ENCODE measurements around the gene CHSY1. TPM values are rescaled to one million over a fixed set of nuclear protein-coding genes. Genes with fewer than 3 reads are reported as not detected.

CHSY1 gene
- total and polyA plus RNA-seq, 2 of the 13 experiments (the other 11 are each of a cell fraction or from before 2014, with no cell fraction given): 13.3 to 13.7 TPM

GRCh38 chr15:101277038-101277822, 25.4 kb upstream of the CHSY1 start, which contains the start of gene SELENOS (continued):
- TF ChIP-seq HDAC2 (CRISPR knock-in tag; IDR thresholded peaks at IDR 0.05) (no peak; the same call in 1 of the 2 replicates), ZNF800 (CRISPR knock-in tag; IDR thresholded peaks at IDR 0.05) (0 out of 2 replicates have a peak, but pooled peaks have one; percentile 70), ZNF292 (CRISPR knock-in tag; IDR thresholded peaks at IDR 0.05; ENCODE audit: borderline replicate concordance, low read depth) (no peak), ONECUT2 (CRISPR knock-in tag; IDR thresholded peaks at IDR 0.05) (no peak), REST (IDR thresholded peaks at IDR 0.05; ENCODE audit: borderline replicate concordance in 1 of 2, low read depth in 1 of 2, low read length in 2 of 2) (no peak), TEF (CRISPR knock-in tag; IDR thresholded peaks at IDR 0.05) (peak; percentile 20; the same call in 1 of the 2 replicates), FOSL2 (CRISPR knock-in tag; IDR thresholded peaks at IDR 0.05) (no peak), NKX3-1 (CRISPR knock-in tag; IDR thresholded peaks at IDR 0.05) (no peak), KMT2B (CRISPR knock-in tag; IDR thresholded peaks at IDR 0.05) (peak; percentile 57; the same call in 1 of the 2 replicates), PREB (CRISPR knock-in tag; IDR thresholded peaks at IDR 0.05) (no peak), SAFB2 (CRISPR knock-in tag; IDR thresholded peaks at IDR 0.05; ENCODE audit: borderline replicate concordance, low read depth) (peak; percentile 79; the same call in 1 of the 2 replicates), IRX3 (CRISPR knock-in tag; IDR thresholded peaks at IDR 0.05; ENCODE audit: borderline replicate concordance, low read depth) (no peak), MED13 (CRISPR knock-in tag; IDR thresholded peaks at IDR 0.05) (0 out of 2 replicates have a peak, but pooled peaks have one; percentile 39), SRSF1 (optimal IDR thresholded peaks at IDR 0.05; ENCODE audit: low read depth, low read length) (no peak), ZKSCAN5 (CRISPR knock-in tag; IDR thresholded peaks at IDR 0.05) (no peak)

Measured in HepG2 (cell line).